SK-N-SH (cell line): ENCODE data around the gene SMARCD2. TPM values are rescaled to one million over a fixed set of nuclear protein-coding genes. Genes with fewer than 3 reads are reported as not detected.
A peak's percentile ranks its signal among the peaks of the same experiment; 100 is the strongest.

Experiments
- CTCF ChIP-seq: fragments of 200-600 bp; sonication (generic); IDR thresholded peaks from 2 replicates; pipeline ENCODE4 v1.6.1; 2017; ENCODE audit warnings: antibody characterized with exemption, mild to moderate bottlenecking, moderate library complexity
- ELF1 ChIP-seq: IDR thresholded peaks from 2 replicates; pipeline ENCODE4 v1.4.0; 2012
- EP300 ChIP-seq, 2 experiments: IDR thresholded peaks; 2 replicates each; pipeline versions ENCODE4 v1.4.0 to v1.6.1; 2012; ENCODE audit warnings: borderline replicate concordance in 1 of 2, low read depth in 1 of 2, low read length in 1 of 2
- FOSL2 ChIP-seq: IDR thresholded peaks from 2 replicates; pipeline ENCODE4 v1.4.0; 2012; ENCODE audit warnings: low read depth, mild to moderate bottlenecking, moderate library complexity, borderline replicate concordance
- GABPA ChIP-seq: IDR thresholded peaks from 2 replicates; pipeline ENCODE4 v1.4.0; 2012; ENCODE audit warnings: low read depth, mild to moderate bottlenecking
- JUND ChIP-seq: IDR thresholded peaks from 2 replicates; pipeline ENCODE4 v1.4.0; 2012
- MEF2A ChIP-seq: IDR thresholded peaks from 2 replicates; pipeline ENCODE4 v1.4.0; 2012; ENCODE audit warnings: low read depth, borderline replicate concordance
- MXI1 ChIP-seq: IDR thresholded peaks from 2 replicates; pipeline ENCODE4 v1.6.1; 2012; ENCODE audit warnings: mild to moderate bottlenecking, low read depth, low read length, improper control_type of control experiment
- NFIC ChIP-seq: IDR thresholded peaks from 2 replicates; pipeline ENCODE4 v1.4.0; 2012; ENCODE audit warnings: borderline replicate concordance
- NRF1 ChIP-seq: IDR thresholded peaks from 2 replicates; pipeline ENCODE4 v1.6.1; 2012; ENCODE audit warnings: low read depth, mild to moderate bottlenecking, low read length
- RCOR1 ChIP-seq: fragments of 150-350 bp; IDR thresholded peaks from 2 replicates; pipeline ENCODE4 v1.6.1; 2017; ENCODE audit warnings: antibody characterized with exemption, low read length
- RXRA ChIP-seq: IDR thresholded peaks from 2 replicates; pipeline ENCODE4 v1.4.0; 2012; ENCODE audit warnings: low read depth, mild to moderate bottlenecking, borderline replicate concordance
- TEAD4 ChIP-seq: IDR thresholded peaks from 2 replicates; pipeline ENCODE4 v1.4.0; 2012; ENCODE audit warnings: mild to moderate bottlenecking, borderline replicate concordance; ENCODE audit not compliant: insufficient read depth
- USF1 ChIP-seq: IDR thresholded peaks from 2 replicates; pipeline ENCODE4 v1.4.0; 2012; ENCODE audit warnings: low read depth, borderline replicate concordance
- YY1 ChIP-seq: IDR thresholded peaks from 2 replicates; pipeline ENCODE4 v1.4.0; 2012; ENCODE audit warnings: low read depth, mild to moderate bottlenecking
- polyA plus RNA-seq, 3 experiments: library from polyadenylated mRNA; depleted of rRNA; stranded (reverse); fragments of >200 nt; gene quantifications; 2 replicates each; pipeline ENCODE4 v1.2.3, GENCODE V29; 2012
- TF ChIP-seq, protein P1 (sequence below): IDR thresholded peaks from 2 replicates; pipeline ENCODE4; 2012
- TF ChIP-seq, protein P2 (sequence below): IDR thresholded peaks from 2 replicates; pipeline ENCODE4 v1.4.0; 2012; ENCODE audit warnings: low read depth, borderline replicate concordance
- TF ChIP-seq, protein P3 (sequence below): fragments of 150-350 bp; IDR thresholded peaks from 2 replicates; pipeline ENCODE4 v1.6.1; 2017; ENCODE audit warnings: antibody characterized with exemption, low read length, low read depth, borderline replicate concordance
- TF ChIP-seq, protein P4 (sequence below): IDR thresholded peaks from 2 replicates; pipeline ENCODE4 v1.6.1; 2012; ENCODE audit warnings: mild to moderate bottlenecking, low read depth, low read length, moderate library complexity

Gene SMARCD2
- polyA plus RNA-seq, 1 of the 3 experiments (the other 2 are of a cell fraction): 89.1 TPM

- no peak for TF ChIP-seq CTCF
- no peak for TF ChIP-seq NRF1
- TF ChIP-seq MXI1: no peak
- TF ChIP-seq USF1: no peak
- no peak for TF ChIP-seq RCOR1
- TF ChIP-seq, protein P1, sequence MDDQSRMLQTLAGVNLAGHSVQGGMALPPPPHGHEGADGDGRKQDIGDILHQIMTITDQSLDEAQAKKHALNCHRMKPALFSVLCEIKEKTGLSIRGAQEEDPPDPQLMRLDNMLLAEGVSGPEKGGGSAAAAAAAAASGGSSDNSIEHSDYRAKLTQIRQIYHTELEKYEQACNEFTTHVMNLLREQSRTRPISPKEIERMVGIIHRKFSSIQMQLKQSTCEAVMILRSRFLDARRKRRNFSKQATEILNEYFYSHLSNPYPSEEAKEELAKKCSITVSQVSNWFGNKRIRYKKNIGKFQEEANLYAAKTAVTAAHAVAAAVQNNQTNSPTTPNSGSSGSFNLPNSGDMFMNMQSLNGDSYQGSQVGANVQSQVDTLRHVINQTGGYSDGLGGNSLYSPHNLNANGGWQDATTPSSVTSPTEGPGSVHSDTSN: peak; percentile 15; the same call in 1 of the 2 replicates
- TF ChIP-seq FOSL2: peak; percentile 41; the same call in 1 of the 2 replicates
- TF ChIP-seq GABPA: no peak
- TF ChIP-seq, protein P2, sequence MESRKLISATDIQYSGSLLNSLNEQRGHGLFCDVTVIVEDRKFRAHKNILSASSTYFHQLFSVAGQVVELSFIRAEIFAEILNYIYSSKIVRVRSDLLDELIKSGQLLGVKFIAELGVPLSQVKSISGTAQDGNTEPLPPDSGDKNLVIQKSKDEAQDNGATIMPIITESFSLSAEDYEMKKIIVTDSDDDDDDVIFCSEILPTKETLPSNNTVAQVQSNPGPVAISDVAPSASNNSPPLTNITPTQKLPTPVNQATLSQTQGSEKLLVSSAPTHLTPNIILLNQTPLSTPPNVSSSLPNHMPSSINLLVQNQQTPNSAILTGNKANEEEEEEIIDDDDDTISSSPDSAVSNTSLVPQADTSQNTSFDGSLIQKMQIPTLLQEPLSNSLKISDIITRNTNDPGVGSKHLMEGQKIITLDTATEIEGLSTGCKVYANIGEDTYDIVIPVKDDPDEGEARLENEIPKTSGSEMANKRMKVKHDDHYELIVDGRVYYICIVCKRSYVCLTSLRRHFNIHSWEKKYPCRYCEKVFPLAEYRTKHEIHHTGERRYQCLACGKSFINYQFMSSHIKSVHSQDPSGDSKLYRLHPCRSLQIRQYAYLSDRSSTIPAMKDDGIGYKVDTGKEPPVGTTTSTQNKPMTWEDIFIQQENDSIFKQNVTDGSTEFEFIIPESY: no peak
- no peak for TF ChIP-seq TEAD4
- no peak for TF ChIP-seq ELF1
- peak; percentile 43; the same call in 1 of the 2 replicates for TF ChIP-seq NFIC
- no peak for TF ChIP-seq EP300 (IDR thresholded peaks at IDR 0.05; ENCODE audit: borderline replicate concordance in 1 of 2, low read depth in 1 of 2, low read length in 1 of 2)
- TF ChIP-seq, protein P3, sequence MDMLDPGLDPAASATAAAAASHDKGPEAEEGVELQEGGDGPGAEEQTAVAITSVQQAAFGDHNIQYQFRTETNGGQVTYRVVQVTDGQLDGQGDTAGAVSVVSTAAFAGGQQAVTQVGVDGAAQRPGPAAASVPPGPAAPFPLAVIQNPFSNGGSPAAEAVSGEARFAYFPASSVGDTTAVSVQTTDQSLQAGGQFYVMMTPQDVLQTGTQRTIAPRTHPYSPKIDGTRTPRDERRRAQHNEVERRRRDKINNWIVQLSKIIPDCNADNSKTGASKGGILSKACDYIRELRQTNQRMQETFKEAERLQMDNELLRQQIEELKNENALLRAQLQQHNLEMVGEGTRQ: no peak
- TF ChIP-seq YY1: no peak
- TF ChIP-seq MEF2A: no peak
- no peak for TF ChIP-seq RXRA
- TF ChIP-seq JUND: peak; percentile 44; the same call in 1 of the 2 replicates
- TF ChIP-seq, protein P4, sequence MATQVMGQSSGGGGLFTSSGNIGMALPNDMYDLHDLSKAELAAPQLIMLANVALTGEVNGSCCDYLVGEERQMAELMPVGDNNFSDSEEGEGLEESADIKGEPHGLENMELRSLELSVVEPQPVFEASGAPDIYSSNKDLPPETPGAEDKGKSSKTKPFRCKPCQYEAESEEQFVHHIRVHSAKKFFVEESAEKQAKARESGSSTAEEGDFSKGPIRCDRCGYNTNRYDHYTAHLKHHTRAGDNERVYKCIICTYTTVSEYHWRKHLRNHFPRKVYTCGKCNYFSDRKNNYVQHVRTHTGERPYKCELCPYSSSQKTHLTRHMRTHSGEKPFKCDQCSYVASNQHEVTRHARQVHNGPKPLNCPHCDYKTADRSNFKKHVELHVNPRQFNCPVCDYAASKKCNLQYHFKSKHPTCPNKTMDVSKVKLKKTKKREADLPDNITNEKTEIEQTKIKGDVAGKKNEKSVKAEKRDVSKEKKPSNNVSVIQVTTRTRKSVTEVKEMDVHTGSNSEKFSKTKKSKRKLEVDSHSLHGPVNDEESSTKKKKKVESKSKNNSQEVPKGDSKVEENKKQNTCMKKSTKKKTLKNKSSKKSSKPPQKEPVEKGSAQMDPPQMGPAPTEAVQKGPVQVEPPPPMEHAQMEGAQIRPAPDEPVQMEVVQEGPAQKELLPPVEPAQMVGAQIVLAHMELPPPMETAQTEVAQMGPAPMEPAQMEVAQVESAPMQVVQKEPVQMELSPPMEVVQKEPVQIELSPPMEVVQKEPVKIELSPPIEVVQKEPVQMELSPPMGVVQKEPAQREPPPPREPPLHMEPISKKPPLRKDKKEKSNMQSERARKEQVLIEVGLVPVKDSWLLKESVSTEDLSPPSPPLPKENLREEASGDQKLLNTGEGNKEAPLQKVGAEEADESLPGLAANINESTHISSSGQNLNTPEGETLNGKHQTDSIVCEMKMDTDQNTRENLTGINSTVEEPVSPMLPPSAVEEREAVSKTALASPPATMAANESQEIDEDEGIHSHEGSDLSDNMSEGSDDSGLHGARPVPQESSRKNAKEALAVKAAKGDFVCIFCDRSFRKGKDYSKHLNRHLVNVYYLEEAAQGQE: no peak
These were observed 56.9 kb downstream of the SMARCD2 start (continued) for GRCh38 chr17:63785556-63785955.
